H9 (cell line): ENCODE results near the gene CACNB3. TPM values are rescaled to one million over a fixed set of nuclear protein-coding genes. Genes with fewer than 3 reads are reported as not detected.

Source experiments
- DNase-seq: peaks from one replicate; pipeline ENCODE4 v3.0.0-alpha.2; 2017
- H2AFZ ChIP-seq: one replicate; pipeline ENCODE4 v1.6.1; 2013; ENCODE audit warnings: mild to moderate bottlenecking, low read length, control low read depth, moderate library complexity
- H2AK5ac ChIP-seq: 2 replicates; pipeline ENCODE4 v1.6.1; 2013; ENCODE audit warnings: low read length, control low read depth, mixed read lengths; ENCODE audit not compliant: insufficient read length
- H2BK120ac ChIP-seq: one replicate; pipeline ENCODE4 v1.6.1; 2013; ENCODE audit warnings: low read depth, mild to moderate bottlenecking, low read length, control low read depth, inconsistent platforms; ENCODE audit not compliant: poor library complexity, severe bottlenecking
- H2BK12ac ChIP-seq: 2 replicates; pipeline ENCODE4 v1.6.1; 2013; ENCODE audit warnings: low read length, control low read depth, mixed read lengths, low read depth; ENCODE audit not compliant: insufficient read length
- H2BK15ac ChIP-seq: 2 replicates; pipeline ENCODE4 v1.6.1; 2013; ENCODE audit warnings: low read depth, low read length, control low read depth
- H2BK20ac ChIP-seq: one replicate; pipeline ENCODE4 v1.6.1; 2013; ENCODE audit warnings: low read depth, mild to moderate bottlenecking, low read length, control low read depth, inconsistent platforms; ENCODE audit not compliant: poor library complexity, severe bottlenecking
- H2BK5ac ChIP-seq: 2 replicates; pipeline ENCODE4 v1.6.1; 2013; ENCODE audit warnings: low read length, control low read depth, mixed read lengths; ENCODE audit not compliant: insufficient read length
- H3K14ac ChIP-seq: 2 replicates; pipeline ENCODE4 v1.6.1; 2013; ENCODE audit warnings: low read length, control low read depth; ENCODE audit not compliant: insufficient read depth
- H3K18ac ChIP-seq: 2 replicates; pipeline ENCODE4 v1.6.1; 2013; ENCODE audit warnings: low read depth, mild to moderate bottlenecking, mixed read lengths, low read length, control low read depth; ENCODE audit not compliant: insufficient read length
- H3K23ac ChIP-seq: 2 replicates; pipeline ENCODE4 v1.6.1; 2013; ENCODE audit warnings: low read length, control low read depth, mixed read lengths, low read depth; ENCODE audit not compliant: insufficient read length
- H3K23me2 ChIP-seq: 2 replicates; pipeline ENCODE4 v1.6.1; 2013; ENCODE audit warnings: low read depth, mild to moderate bottlenecking, mixed read lengths, low read length, control low read depth; ENCODE audit not compliant: insufficient read length, poor library complexity, severe bottlenecking
- H3K27ac ChIP-seq: 2 replicates; pipeline ENCODE4 v1.5.1; 2013; ENCODE audit warnings: low read length, control low read depth, mixed read lengths, low read depth; ENCODE audit not compliant: insufficient read length
- H3K27me3 ChIP-seq: 2 replicates; pipeline ENCODE4 v1.6.1; 2013; ENCODE audit warnings: low read length, control low read depth, inconsistent platforms; ENCODE audit not compliant: insufficient read depth
- H3K4ac ChIP-seq: 2 replicates; pipeline ENCODE4 v1.6.1; 2013; ENCODE audit warnings: low read depth, mild to moderate bottlenecking, control low read depth, inconsistent platforms, low read length, moderate library complexity
- H3K4me1 ChIP-seq: 2 replicates; pipeline ENCODE4 v1.6.1; 2013; ENCODE audit warnings: low read length, control low read depth, inconsistent platforms; ENCODE audit not compliant: insufficient read depth
- H3K4me2 ChIP-seq: 2 replicates; pipeline ENCODE4 v1.6.1; 2013; ENCODE audit warnings: low read length, control low read depth, mixed read lengths; ENCODE audit not compliant: insufficient read length, insufficient read depth
- H3K56ac ChIP-seq: 2 replicates; pipeline ENCODE4 v1.6.1; 2013; ENCODE audit warnings: low read depth, mild to moderate bottlenecking, mixed read lengths, low read length, control low read depth; ENCODE audit not compliant: insufficient read length
- H3K79me1 ChIP-seq: 2 replicates; pipeline ENCODE4 v1.6.1; 2013; ENCODE audit warnings: low read depth, mild to moderate bottlenecking, moderate library complexity, low read length, control low read depth, inconsistent platforms; ENCODE audit not compliant: insufficient read depth, poor library complexity, severe bottlenecking
- H3K79me2 ChIP-seq: 2 replicates; pipeline ENCODE4 v1.6.1; 2013; ENCODE audit warnings: low read length, control low read depth, inconsistent platforms; ENCODE audit not compliant: insufficient read depth
- H3K9ac ChIP-seq: 2 replicates; pipeline ENCODE4 v1.6.1; 2013; ENCODE audit warnings: low read length, control low read depth, mixed read lengths; ENCODE audit not compliant: insufficient read length; ENCODE audit errors: extremely low read depth
- H3K9me3 ChIP-seq: one replicate; pipeline ENCODE4 v1.6.1; 2013; ENCODE audit warnings: low read depth, low read length, inconsistent platforms; ENCODE audit not compliant: control insufficient read depth
- H3T11ph ChIP-seq: one replicate; pipeline ENCODE4 v1.6.1; 2013; ENCODE audit warnings: mild to moderate bottlenecking, low read length, control low read depth, inconsistent platforms
- H4K20me1 ChIP-seq: one replicate; pipeline ENCODE4 v1.6.1; 2013; ENCODE audit not compliant: control insufficient read depth, insufficient read length, insufficient read depth
- H4K5ac ChIP-seq: 2 replicates; pipeline ENCODE4 v1.6.1; 2013; ENCODE audit warnings: low read depth, mild to moderate bottlenecking, mixed read lengths, low read length, control low read depth; ENCODE audit not compliant: insufficient read length
- H4K8ac ChIP-seq: replicated peaks from 2 replicates; pipeline ENCODE4 v1.6.1; 2013; ENCODE audit warnings: low read length, control low read depth, mixed read lengths, low read depth; ENCODE audit not compliant: insufficient read length
- H4K91ac ChIP-seq: 2 replicates; pipeline ENCODE4 v1.6.1; 2013; ENCODE audit warnings: low read depth, mild to moderate bottlenecking, moderate library complexity, mixed read lengths, low read length, control low read depth; ENCODE audit not compliant: insufficient read length
- H3K27ac Mint-ChIP-seq, 3 experiments: 2 replicates in 2 of 3; 3 replicates in 1 of 3; pipeline ENCODE4 v1.8.0; 2020 to 2021; ENCODE audit warnings: mixed read lengths in 3 of 3, mild to moderate bottlenecking in 1 of 3, moderate library complexity in 1 of 3
- H3K27me3 Mint-ChIP-seq: 2 replicates; pipeline ENCODE4 v1.8.0; 2021; ENCODE audit warnings: low read depth, mild to moderate bottlenecking, moderate library complexity, mixed read lengths
- H3K36me3 Mint-ChIP-seq, 3 experiments: 2 replicates in 2 of 3; 3 replicates in 1 of 3; pipeline ENCODE4 v1.8.0; 2020 to 2021; ENCODE audit warnings: low read depth in 3 of 3, mixed read lengths in 3 of 3; ENCODE audit not compliant: insufficient read depth in 1 of 3
- H3K4me1 Mint-ChIP-seq, 2 experiments: 2 replicates each; pipeline ENCODE4 v1.8.0; 2020; ENCODE audit warnings: mixed read lengths in 2 of 2
- H3K4me3 Mint-ChIP-seq, 2 experiments: 2 replicates in 1 of 2; 3 replicates in 1 of 2; pipeline ENCODE4 v1.8.0; 2020 to 2021; ENCODE audit warnings: mild to moderate bottlenecking in 2 of 2, mixed read lengths in 2 of 2, moderate library complexity in 1 of 2
- H3K9me3 Mint-ChIP-seq, 2 experiments: 2 replicates in 1 of 2; 3 replicates in 1 of 2; pipeline ENCODE4 v1.8.0; 2020; ENCODE audit warnings: mild to moderate bottlenecking in 2 of 2, mixed read lengths in 2 of 2, moderate library complexity in 1 of 2
- WGBS: extraction: QIAGEN DNeasy Blood & Tissue Kit; methylation state at CpG from one replicate; pipeline ENCODE4 v1.1.7; 2013; ENCODE audit warnings: missing lambda C conversion rate, low lambda C conversion rate, mixed read lengths; ENCODE audit not compliant: insufficient read length; ENCODE audit errors: extremely low coverage; 5-methylcytosine and 5-hydroxymethylcytosine counted together
- total RNA-seq: library from RNA; stranded (reverse); gene quantifications from 2 replicates; pipeline ENCODE4 v1.2.1, GENCODE V29; 2021
- TF ChIP-seq, protein P1 (sequence below): fragments of 200-600 bp; sonication (generic); conservative IDR thresholded peaks from 3 replicates; pipeline ENCODE4 v1.8.0; 2021; ENCODE audit warnings: antibody characterized with exemption, mild to moderate bottlenecking

The CACNB3 gene
- total RNA-seq, 1 experiment from 2014 or later, result 35.1 TPM

DNA sequence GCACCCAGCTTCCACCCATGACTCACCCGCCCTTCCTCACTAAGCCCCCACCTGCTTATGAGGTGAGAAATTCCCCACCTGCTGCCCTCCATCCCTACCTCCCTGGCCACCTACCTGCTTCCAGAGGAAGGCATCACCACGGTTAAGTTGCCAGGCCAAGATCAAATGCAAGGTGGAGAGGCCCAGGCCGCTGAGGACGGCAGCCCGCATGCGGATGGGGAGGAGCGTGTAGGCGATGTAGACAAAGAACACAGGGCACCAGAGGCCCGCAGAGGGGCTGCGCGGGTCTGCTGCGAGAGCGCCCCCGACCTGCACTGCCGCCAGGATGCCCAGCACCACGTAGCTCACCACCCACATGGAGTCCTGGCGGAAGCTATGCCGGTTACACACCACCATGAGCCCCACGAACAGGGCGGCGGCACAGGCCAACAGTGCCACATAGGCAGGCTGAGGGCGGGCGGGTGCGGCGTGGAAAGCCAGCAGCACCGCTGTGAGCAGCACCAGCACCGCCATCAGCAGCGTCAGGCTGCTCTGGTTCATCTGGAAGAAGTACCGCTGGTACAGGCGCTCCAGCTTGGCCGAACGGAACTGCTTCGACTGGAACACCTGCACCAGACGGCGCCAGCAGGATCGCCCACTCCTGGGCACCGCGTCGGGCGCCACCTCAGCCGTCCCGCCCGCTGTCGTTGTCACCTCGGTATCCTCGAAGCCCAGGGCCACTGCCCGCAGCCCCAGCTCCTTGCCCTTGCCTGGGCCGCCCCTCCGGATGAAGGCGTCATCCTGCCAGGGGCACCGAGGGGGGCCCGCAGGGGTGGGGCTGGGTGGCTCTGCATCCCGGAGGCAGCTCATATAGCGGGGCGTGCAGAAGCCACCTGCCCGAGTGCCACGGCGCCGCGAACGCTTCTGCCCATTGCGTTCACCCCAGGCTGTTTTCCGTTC lies 35.6 kb upstream of the CACNB3 start:
- Histone ChIP-seq H4K5ac (no peak overlapping the region), H2BK20ac (no peak overlapping the region), H3K79me1 (no peaks in the 10 kb centered on the region), H3K9ac (no peak overlapping the region), H2BK15ac (no peak overlapping the region), H3K79me2 (no peaks in the 10 kb centered on the region), H3K14ac (no peak overlapping the region), H3K27ac (no peak overlapping the region), H2AFZ (no peak overlapping the region), H3K23me2 (no peaks in the 10 kb centered on the region), H4K8ac (no peak overlapping the region), H3T11ph (no peak overlapping the region), H2BK120ac (no peak overlapping the region), H2BK5ac (no peak overlapping the region), H2BK12ac (no peak overlapping the region), H3K27me3 (no peaks in the 10 kb centered on the region; the same call in 1 of the 2 replicates), H4K91ac (no peak overlapping the region), H3K56ac (no peak overlapping the region), H3K23ac (no peak overlapping the region), H3K9me3 (no peaks in the 10 kb centered on the region), H3K4ac (no peak overlapping the region), H3K4me1 (no peaks in the 10 kb centered on the region; the same call in 1 of the 2 replicates), H3K18ac (no peak overlapping the region), H4K20me1 (no peaks in the 10 kb centered on the region), H3K4me2 (no peak overlapping the region), H2AK5ac (no peak overlapping the region)
- H3K9me3 Mint-ChIP-seq, result no peaks in the 10 kb centered on the region
- DNase-seq, result no peak
- peaks cover 3% of the 10 kb centered on the region; the same call in 1 of the 2 replicates for H3K27me3 Mint-ChIP-seq
- H3K4me1 Mint-ChIP-seq, result peaks cover 25 to 44% of the 10 kb centered on the region in 2 experiments
- H3K36me3 Mint-ChIP-seq, result peaks cover 3 to 10% (median 6%) of the 10 kb centered on the region in 3 experiments; a peak in 5 of 7 replicates
- H3K27ac Mint-ChIP-seq, result peak overlapping the region in 1 of 3 experiments; percentile 73; a peak in 3 of 7 replicates
- no peak overlapping the region for H3K4me3 Mint-ChIP-seq
- TF ChIP-seq, protein P1, sequence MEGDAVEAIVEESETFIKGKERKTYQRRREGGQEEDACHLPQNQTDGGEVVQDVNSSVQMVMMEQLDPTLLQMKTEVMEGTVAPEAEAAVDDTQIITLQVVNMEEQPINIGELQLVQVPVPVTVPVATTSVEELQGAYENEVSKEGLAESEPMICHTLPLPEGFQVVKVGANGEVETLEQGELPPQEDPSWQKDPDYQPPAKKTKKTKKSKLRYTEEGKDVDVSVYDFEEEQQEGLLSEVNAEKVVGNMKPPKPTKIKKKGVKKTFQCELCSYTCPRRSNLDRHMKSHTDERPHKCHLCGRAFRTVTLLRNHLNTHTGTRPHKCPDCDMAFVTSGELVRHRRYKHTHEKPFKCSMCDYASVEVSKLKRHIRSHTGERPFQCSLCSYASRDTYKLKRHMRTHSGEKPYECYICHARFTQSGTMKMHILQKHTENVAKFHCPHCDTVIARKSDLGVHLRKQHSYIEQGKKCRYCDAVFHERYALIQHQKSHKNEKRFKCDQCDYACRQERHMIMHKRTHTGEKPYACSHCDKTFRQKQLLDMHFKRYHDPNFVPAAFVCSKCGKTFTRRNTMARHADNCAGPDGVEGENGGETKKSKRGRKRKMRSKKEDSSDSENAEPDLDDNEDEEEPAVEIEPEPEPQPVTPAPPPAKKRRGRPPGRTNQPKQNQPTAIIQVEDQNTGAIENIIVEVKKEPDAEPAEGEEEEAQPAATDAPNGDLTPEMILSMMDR, result no peak
- no CpG with 5 or more reads among the region's 63 CpGs for WGBS
